HG03196 (cell line): ENCODE results near the gene MYO1B.

Experiments
- ATAC-seq: cut with Tn5 transposase; IDR thresholded peaks from one replicate; pipeline ENCODE4 v1.9.1; 2021; ENCODE audit not compliant: unreplicated experiment

Gene MYO1B

DNA sequence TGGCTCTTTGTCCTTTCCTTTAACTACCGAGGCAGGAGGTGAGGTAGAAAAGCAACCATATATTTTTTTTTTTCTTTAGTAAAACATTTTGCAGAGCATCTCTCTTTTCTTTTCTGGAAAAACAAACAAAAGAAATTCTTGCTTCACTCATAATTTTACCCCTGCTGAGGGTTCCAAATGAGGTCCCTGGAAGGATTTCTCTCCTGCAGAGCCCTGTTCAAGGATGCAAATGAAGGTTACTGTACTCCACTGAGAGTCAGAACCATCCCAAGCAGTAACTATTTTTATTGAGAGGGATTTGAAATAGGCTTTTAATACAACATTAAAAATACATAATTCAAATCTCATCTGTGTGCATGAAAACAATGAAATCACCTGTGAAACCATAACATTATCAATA lies 19.5 kb upstream of the MYO1B start:
- ATAC-seq: no peak

GRCh38 chr2:191226196-191226595 lies 19.0 kb upstream of the MYO1B start:
- ATAC-seq: no peak

DNA sequence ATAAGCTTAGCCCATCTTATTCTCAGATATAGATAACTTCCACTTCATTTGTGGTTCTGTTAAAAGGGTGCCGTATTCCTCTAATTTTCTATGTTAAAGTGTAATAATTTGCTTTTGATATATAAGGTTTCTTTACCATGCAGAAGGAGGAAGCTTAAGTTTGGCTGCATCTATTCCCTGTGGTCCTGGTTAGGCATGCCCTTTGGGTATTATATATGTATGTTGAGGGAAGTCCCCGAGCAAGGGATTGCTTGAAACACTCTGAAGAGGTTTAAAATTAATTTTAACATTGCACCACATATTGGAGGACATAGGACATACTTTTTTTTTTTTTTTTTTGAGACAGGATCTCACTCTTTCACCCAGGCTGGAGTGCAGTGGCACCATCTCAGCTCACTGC lies 16.9 kb upstream of the MYO1B start:
- ATAC-seq: no peak

GRCh38 chr2:191228861-191229260 lies 16.3 kb upstream of the MYO1B start:
- no peak for ATAC-seq

DNA sequence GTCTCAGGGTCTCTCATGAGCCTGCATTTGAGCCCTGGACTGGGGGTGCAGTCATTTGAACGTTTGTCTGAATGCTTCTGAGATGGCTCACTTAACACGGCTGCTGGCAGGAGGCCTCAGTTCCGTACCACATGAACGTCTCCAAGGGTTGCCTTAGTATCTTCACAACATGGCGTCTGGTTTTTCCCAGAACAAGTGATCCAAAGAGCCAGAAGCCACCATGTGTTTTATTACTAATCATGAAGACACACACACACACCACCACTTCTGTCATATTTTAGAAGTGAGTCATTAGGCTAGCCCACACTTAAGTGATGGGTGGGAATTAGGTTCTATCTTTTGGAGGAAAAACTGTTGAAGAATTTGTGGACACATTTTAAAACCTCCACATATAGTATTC lies 15.0 kb upstream of the MYO1B start:
- ATAC-seq: no peak

GRCh38 chr2:191231995-191232394 lies 13.2 kb upstream of the MYO1B start:
- no peak for ATAC-seq

DNA sequence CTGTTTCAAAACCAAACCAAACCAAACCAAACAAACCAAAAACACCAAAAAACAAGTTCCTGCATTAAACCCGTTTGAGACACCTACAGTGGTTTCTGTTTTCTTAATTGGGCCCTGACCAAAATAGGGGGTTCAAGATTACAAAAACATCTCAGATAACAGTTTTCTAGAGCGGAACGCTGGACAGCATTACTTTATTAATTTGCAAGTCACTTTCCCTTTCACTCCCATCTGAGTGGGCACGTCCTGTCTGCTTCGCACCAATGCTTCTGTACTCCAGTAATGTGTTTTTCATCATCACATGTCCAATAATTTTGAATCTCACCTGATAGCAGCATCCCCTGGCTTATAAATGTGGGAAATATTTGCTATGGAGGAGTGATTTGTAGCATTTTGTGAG lies 11.7 kb upstream of the MYO1B start:
- no peak for ATAC-seq

GRCh38 chr2:191234376-191234775 lies 10.8 kb upstream of the MYO1B start:
- ATAC-seq: no peak

- ATAC-seq: no peak
Observed at GRCh38 chr2:191240871-191241270, 4.3 kb upstream of the MYO1B start.

DNA sequence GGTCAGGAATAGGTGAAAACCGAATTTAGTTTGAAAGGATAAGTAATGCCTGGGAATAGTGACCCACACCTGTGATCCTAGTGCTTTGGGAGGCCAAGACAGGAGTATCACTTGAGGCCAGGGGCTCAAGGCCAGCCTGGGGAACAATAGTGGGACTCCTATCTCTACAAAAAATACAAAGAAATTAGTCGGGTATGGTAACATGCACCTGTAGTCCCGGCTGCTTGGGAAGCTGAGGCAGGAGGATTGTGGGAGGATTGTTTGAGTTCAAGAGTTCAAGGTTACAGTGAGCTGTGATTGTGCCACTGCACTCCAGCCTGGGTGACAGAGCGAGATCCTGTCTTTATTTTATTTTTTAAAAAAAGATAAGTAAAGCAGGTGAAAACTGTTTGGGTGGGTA lies 3.8 kb upstream of the MYO1B start:
- ATAC-seq: no peak

DNA sequence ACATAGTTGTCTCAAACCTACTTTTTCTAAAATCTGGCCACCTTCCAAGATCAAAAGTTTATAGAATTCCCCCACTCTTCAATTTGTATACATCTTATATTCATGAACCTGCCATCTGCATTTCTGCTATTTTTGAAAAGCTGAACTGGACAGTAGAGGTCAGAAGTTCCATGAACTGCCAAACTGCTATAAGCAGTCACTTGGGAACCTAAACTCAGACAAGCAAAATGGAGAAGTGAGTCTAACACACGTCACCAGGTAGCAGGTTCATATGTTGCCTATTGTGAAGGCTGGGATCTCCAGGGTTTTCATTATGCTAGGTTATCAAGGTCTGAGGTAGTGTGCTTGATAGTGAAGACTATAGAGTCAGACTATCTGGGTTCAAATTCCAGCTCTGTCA lies 2.0 kb upstream of the MYO1B start:
- no peak for ATAC-seq

- no peak for ATAC-seq
Observed at GRCh38 chr2:191244350-191244749, 854 bp upstream of the MYO1B start.

GRCh38 chr2:191245869-191246531 lies 796 bp downstream of the MYO1B start:
- ATAC-seq: no peak

DNA sequence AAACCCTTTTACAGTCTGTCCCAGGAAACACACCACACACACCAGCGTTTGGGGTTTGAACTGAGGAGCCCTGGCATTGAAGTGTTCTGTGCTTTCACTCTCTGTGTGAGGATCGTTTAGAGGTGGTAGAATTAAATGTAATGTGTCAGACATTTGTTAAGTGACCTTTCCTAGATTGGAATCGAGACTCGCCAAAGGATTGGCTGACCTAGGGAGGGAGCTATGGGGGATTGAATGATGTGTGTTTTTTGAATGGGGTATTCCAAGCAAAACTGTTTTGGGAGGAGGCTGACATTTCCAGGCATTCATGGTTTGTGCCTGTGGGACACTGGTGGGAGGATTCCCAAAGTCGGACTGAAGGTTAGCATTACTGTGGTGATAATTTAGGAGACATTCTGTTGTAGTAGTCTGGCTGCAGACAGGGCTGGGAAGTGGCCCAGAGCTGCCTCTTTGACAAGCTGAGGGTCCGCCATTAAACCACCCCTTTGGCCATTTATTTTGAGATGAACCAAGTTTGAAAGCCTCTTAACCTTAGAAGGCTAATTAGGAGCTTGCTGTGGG lies 1.7 kb downstream of the MYO1B start:
- ATAC-seq: no peak

GRCh38 chr2:191247381-191248057 lies 2.3 kb downstream of the MYO1B start:
- ATAC-seq: peak; percentile 56

DNA sequence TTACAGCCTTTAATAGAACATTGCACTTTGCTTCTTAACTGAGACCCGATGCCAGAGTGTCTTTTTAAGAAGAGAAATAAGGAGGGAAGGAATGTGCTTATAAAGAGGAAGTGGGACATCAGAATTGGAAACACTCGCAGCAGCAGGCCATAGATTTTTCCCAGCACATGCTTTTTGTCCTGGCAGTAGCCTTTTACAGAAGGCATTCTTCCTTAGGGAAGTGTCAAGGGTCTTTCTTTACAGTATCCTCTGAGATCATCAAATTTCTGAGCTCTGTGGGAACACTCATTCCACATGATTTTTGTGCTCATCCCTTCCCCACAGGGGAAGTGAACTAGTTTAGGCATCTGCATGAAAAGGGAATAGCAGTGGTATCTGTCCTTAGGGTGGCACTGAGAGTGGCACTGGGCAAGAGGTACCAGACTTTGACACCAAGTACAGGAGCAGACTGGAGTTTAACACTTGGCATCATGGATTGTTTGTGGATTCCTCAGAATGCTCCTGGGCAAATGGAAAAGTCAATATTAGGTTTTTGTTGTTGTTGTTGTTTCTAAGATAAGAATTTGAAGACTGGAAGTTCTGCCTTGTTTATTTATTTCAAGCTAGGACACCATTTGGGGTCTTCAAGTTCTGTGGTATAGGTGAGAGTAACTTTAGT lies 4.1 kb downstream of the MYO1B start:
- ATAC-seq: no peak

- ATAC-seq: no peak
Observed at GRCh38 chr2:191250400-191250799, 5.2 kb downstream of the MYO1B start.

DNA sequence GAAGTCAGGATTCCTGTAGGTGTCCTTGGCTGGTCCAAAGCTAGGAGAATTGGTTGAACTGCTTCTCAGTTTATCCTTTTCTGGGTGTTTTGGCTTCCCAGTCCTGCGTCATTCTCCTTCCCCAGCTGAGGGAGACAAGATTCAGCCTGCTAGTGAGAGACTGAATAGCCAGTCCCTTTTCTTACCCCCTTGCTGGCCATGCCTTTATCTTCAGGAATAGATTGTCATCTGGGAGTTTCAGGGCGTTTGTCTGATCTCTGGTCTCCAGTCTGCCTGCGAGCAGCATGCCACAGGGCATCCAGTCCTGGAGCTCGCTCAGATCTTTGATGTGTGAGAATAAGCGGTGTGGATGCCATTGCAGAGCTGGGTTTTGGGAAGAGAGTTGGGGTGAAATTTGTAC lies 5.8 kb downstream of the MYO1B start:
- no peak for ATAC-seq

GRCh38 chr2:191252699-191253098 lies 7.5 kb downstream of the MYO1B start:
- ATAC-seq: no peak

DNA sequence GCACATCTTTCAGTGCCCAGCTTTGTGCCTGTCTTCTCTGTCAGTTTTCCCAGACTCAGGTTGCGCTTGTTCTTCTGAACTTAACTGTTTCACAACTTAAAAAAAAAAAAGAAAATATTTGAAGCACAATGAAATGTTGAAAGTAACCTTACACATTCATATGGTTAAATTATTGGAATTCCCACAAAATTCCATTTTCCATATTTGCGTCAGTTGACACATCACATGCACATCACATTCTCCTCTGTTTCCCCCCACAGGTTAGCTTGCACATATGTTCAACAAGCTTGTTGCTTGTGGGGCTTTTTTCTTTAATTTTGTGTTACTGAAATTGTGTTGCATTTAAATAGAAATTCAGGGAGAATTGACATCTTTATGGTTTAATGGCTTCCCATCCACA lies 8.3 kb downstream of the MYO1B start:
- no peak for ATAC-seq

DNA sequence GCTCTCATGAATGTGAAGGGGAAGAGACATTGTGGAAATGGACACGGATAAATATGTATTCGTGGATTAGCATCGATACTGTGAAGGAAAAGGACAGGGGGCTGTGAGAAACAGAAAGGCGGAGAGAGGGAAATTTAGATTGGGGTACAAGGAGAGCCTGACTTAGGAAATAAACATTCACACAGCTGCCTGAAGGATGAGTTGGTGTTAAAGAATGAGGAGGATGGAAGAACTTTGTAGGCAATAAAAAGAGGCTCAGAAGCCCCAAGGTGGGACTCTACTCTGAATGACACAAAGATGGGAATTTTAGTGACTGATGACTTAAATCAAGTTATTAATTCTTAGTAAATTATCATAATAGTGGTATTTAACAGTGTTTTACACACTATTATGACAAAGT lies 10.1 kb downstream of the MYO1B start:
- ATAC-seq: no peak

DNA sequence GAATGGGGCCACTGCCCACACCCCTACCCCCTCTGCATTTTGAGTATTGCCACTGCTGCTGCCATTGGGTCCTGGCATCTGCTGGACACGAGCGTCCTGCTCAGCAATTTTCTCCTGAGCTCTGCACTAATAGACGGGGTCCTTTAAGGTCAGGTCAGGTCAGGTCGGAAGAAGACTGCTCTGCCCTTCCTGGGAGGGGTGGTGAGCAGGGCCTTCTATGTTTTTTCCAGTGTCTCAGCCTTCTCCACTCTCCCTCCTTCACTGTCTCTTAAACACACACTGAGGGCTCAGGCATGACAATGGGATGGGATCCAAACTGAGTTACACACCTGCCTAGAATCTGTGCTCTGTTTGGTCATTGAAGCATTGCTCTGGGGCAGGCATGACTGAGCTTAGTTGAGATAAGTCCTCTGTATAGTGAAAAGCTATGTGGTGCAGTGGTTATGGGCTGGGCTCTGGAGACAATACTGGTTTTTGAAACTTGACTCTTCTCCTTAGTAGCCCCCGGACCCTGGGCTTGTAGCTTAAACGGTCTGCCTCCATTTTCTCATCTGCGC lies 10.6 kb downstream of the MYO1B start:
- ATAC-seq: no peak
